Sigmoid colon (tissue), 3 donors: ENCODE results near the gene CNTN4.

Experiments used
- POLR2A ChIP-seq, 2 donors: fragments of 450-650 bp; IDR thresholded peaks; one replicate each; pipeline ENCODE4 v1.6.1; 2016; ENCODE audit warnings: antibody characterized with exemption in 2 of 2, mild to moderate bottlenecking in 2 of 2, moderate library complexity in 2 of 2
- TF ChIP-seq, protein P1 (sequence below), 4 experiments: fragments of 450-650 bp in 3 of 4; fragments of 200-600 bp in 1 of 4; IDR thresholded peaks; one replicate each; pipeline ENCODE4 v1.5.1; 2016 to 2019; ENCODE audit warnings: antibody characterized with exemption in 4 of 4, mild to moderate bottlenecking in 3 of 4, moderate library complexity in 2 of 4

DNA sequence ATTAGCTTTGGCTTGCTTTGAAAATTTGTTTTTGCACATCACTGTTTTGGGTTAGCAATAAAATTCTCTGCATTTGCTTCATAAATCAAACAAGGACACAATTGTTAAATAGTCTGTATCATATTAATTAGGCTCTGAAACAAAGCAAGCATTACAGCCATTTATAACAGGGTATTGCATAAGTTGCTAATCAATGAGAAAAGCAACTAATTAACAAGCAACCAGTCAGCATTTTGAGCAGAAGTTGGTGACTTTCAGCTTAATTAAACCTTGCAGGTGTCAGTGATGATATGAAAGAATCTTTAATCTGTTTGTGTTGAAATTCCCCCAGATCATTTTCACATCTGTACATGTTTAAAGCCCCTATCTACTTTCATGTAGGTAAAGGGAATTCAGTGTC is 516.4 kb downstream of the CNTN4 start:
- TF ChIP-seq, protein P1, sequence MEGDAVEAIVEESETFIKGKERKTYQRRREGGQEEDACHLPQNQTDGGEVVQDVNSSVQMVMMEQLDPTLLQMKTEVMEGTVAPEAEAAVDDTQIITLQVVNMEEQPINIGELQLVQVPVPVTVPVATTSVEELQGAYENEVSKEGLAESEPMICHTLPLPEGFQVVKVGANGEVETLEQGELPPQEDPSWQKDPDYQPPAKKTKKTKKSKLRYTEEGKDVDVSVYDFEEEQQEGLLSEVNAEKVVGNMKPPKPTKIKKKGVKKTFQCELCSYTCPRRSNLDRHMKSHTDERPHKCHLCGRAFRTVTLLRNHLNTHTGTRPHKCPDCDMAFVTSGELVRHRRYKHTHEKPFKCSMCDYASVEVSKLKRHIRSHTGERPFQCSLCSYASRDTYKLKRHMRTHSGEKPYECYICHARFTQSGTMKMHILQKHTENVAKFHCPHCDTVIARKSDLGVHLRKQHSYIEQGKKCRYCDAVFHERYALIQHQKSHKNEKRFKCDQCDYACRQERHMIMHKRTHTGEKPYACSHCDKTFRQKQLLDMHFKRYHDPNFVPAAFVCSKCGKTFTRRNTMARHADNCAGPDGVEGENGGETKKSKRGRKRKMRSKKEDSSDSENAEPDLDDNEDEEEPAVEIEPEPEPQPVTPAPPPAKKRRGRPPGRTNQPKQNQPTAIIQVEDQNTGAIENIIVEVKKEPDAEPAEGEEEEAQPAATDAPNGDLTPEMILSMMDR (IDR thresholded peaks at IDR 0.05) = no peak
- TF ChIP-seq POLR2A (IDR thresholded peaks at IDR 0.05) = no peak
